ENCODE results near the gene PTDSS2. TPM values are rescaled to one million over a fixed set of nuclear protein-coding genes. Genes with fewer than 3 reads are reported as not detected.

Gene PTDSS2
- total and polyA plus RNA-seq, 2 of the 13 experiments (the other 11 are each of a cell fraction or from before 2014, with no cell fraction given): 21.7 to 26.4 TPM

DNA sequence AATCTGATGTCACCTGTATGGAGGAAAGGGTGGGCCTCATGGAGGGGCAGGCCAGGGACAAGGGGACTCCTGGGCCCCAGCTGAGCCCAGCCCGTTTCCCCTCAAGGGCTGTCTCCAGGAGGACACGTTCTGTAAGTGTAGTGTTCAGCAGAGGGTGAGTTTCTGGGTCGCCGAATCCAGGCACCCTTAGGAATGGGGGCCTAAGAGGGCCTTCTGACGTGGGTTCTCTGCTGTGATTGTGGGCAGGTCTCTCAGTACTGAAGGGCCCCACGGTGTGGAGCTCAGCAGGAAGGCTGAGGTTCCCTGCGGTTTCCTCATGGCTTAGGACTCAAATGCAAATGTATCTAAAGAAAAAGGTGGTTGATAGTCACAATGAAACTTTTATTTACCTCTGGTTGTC, 6.5 kb downstream of the PTDSS2 start:
- no peak for FAIRE-seq
- intact Hi-C loops (cut with micrococcal nuclease; ENCODE audit: unreplicated experiment): no loop called here
- no peak for TF ChIP-seq RXRB (CRISPR knock-in tag; IDR thresholded peaks at IDR 0.05; ENCODE audit: borderline replicate concordance)
- TF ChIP-seq ZNF24 (IDR thresholded peaks at IDR 0.05): no peak
- TF ChIP-seq ZNF777 (CRISPR knock-in tag; IDR thresholded peaks at IDR 0.05): no peak
- no peak for TF ChIP-seq SIX4 (CRISPR knock-in tag; IDR thresholded peaks at IDR 0.05)
- no peak for TF ChIP-seq KLF11 (CRISPR knock-in tag; IDR thresholded peaks at IDR 0.05)
- TF ChIP-seq ZNF282 (IDR thresholded peaks at IDR 0.05; ENCODE audit: partially characterized antibody): no peak
- TF ChIP-seq ZNF260 (CRISPR knock-in tag; IDR thresholded peaks at IDR 0.05; ENCODE audit: borderline replicate concordance, low read depth): no peak
- no peak for TF ChIP-seq RBM22 (optimal IDR thresholded peaks at IDR 0.05; ENCODE audit: low read length)
- TF ChIP-seq, protein P1, sequence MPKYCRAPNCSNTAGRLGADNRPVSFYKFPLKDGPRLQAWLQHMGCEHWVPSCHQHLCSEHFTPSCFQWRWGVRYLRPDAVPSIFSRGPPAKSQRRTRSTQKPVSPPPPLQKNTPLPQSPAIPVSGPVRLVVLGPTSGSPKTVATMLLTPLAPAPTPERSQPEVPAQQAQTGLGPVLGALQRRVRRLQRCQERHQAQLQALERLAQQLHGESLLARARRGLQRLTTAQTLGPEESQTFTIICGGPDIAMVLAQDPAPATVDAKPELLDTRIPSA (CRISPR knock-in tag; IDR thresholded peaks at IDR 0.05; ENCODE audit: borderline replicate concordance): no peak
- no peak for TF ChIP-seq SYNCRIP (IDR thresholded peaks at IDR 0.05; ENCODE audit: insufficient read depth, low read depth, low read length)
- TF ChIP-seq HNRNPL (IDR thresholded peaks at IDR 0.05; ENCODE audit: low read depth, low read length): no peak
- no peak for TF ChIP-seq KLF16 (CRISPR knock-in tag; IDR thresholded peaks at IDR 0.05)
- TF ChIP-seq, protein P2, sequence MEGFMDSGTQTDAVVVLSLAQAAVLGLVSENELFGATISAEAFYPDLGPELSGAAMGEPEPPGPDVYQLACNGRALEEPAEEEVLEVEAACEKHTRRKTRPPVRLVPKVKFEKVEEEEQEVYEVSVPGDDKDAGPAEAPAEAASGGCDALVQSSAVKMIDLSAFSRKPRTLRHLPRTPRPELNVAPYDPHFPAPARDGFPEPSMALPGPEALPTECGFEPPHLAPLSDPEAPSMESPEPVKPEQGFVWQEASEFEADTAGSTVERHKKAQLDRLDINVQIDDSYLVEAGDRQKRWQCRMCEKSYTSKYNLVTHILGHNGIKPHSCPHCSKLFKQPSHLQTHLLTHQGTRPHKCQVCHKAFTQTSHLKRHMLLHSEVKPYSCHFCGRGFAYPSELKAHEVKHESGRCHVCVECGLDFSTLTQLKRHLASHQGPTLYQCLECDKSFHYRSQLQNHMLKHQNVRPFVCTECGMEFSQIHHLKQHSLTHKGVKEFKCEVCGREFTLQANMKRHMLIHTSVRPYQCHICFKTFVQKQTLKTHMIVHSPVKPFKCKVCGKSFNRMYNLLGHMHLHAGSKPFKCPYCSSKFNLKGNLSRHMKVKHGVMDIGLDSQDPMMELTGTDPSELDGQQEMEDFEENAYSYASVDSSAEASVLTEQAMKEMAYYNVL (CRISPR knock-in tag; IDR thresholded peaks at IDR 0.05; ENCODE audit: borderline replicate concordance): no peak
- no peak for TF ChIP-seq KAT2B (IDR thresholded peaks at IDR 0.05; ENCODE audit: borderline replicate concordance, low read depth, low read length)
- TF ChIP-seq NFE2L2 (IDR thresholded peaks at IDR 0.05; ENCODE audit: low read length): no peak
- TF ChIP-seq, protein P3, sequence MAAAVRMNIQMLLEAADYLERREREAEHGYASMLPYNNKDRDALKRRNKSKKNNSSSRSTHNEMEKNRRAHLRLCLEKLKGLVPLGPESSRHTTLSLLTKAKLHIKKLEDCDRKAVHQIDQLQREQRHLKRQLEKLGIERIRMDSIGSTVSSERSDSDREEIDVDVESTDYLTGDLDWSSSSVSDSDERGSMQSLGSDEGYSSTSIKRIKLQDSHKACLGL (CRISPR knock-in tag; IDR thresholded peaks at IDR 0.05): no peak
- TF ChIP-seq ZNF713 (CRISPR knock-in tag; IDR thresholded peaks at IDR 0.05): no peak
- TF ChIP-seq, protein P4, sequence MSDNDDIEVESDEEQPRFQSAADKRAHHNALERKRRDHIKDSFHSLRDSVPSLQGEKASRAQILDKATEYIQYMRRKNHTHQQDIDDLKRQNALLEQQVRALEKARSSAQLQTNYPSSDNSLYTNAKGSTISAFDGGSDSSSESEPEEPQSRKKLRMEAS (IDR thresholded peaks at IDR 0.05): no peak
- TF ChIP-seq, protein P5, sequence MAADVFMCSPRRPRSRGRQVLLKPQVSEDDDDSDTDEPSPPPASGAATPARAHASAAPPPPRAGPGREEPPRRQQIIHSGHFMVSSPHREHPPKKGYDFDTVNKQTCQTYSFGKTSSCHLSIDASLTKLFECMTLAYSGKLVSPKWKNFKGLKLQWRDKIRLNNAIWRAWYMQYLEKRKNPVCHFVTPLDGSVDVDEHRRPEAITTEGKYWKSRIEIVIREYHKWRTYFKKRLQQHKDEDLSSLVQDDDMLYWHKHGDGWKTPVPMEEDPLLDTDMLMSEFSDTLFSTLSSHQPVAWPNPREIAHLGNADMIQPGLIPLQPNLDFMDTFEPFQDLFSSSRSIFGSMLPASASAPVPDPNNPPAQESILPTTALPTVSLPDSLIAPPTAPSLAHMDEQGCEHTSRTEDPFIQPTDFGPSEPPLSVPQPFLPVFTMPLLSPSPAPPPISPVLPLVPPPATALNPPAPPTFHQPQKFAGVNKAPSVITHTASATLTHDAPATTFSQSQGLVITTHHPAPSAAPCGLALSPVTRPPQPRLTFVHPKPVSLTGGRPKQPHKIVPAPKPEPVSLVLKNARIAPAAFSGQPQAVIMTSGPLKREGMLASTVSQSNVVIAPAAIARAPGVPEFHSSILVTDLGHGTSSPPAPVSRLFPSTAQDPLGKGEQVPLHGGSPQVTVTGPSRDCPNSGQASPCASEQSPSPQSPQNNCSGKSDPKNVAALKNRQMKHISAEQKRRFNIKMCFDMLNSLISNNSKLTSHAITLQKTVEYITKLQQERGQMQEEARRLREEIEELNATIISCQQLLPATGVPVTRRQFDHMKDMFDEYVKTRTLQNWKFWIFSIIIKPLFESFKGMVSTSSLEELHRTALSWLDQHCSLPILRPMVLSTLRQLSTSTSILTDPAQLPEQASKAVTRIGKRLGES (CRISPR knock-in tag; IDR thresholded peaks at IDR 0.05; ENCODE audit: borderline replicate concordance): no peak

More for the DNA sequence above, 6.5 kb downstream of the PTDSS2 start:
- Histone ChIP-seq H3K36me3 (replicated peaks in 1 of 2; ENCODE audit: control insufficient read depth in 1 of 2, insufficient read depth in 2 of 2, low read length in 2 of 2) (peaks cover 18 to 53% of the 10 kb centered on the region in 2 experiments), H4K20me1 (ENCODE audit: insufficient read depth, low read length) (no peaks in the 10 kb centered on the region), H3K4me3 (replicated peaks in 1 of 3; ENCODE audit: insufficient read depth in 1 of 3, low read depth in 2 of 3, low read length in 3 of 3) (no peak overlapping the region), H3K27ac (ENCODE audit: extremely low read length, insufficient read depth, low read length) (no peak overlapping the region), H3K9ac (ENCODE audit: insufficient read depth, low read depth, low read length) (no peak overlapping the region), H3K79me2 (ENCODE audit: insufficient read depth, low read length) (peaks cover 54% of the 10 kb centered on the region), H2AFZ (ENCODE audit: low read length) (no peak overlapping the region), H3K27me3 (ENCODE audit: control insufficient read depth in 1 of 2, insufficient read depth in 2 of 2, low read length in 2 of 2) (no peaks in the 10 kb centered on the region; a peak in 1 of 5 replicates), H3K4me1 (ENCODE audit: insufficient read depth, low read length) (peaks cover 8% of the 10 kb centered on the region), H3K9me3 (ENCODE audit: low read length) (no peaks in the 10 kb centered on the region), H3K4me2 (ENCODE audit: low read depth, low read length) (no peak overlapping the region)
- BruUV-seq (replicated peaks): no TSS peak
- ATAC-seq (no peak), DNase-seq (ENCODE audit: low spot score) (no peak)
- WGBS (ENCODE audit: low lambda C conversion rate): 85% methylated on average over 4 of the region's 7 CpGs
- ChIA-PET CTCF (ENCODE audit: low intra/inter-chr PET ratio, low total read pairs) (no interaction called here), POLR2A (interaction anchor here (0.9 to 1.2 kb wide), 2 partner anchors 8 to 50 kb away, joined by 3 to 4 read pairs; partner anchors contain the start of gene RNH1)
- in situ Hi-C loops (cut with HindIII; ENCODE audit: extremely low pct_ligation_motif_present, low pct_unique_long_range_greater_than_20kb): no loop called here
